ENCODE data around the gene PLXNA4. TPM values are rescaled to one million over a fixed set of nuclear protein-coding genes. Genes with fewer than 3 reads are reported as not detected.

Gene PLXNA4
- total RNA-seq, 2 experiments from 2014 or later: 16.5 to 20.5 TPM

GRCh38 chr7:132476541-132476940, 99.7 kb downstream of the PLXNA4 start:
- DNase-seq (no peak), ATAC-seq (ENCODE audit: low read depth) (no peak)
- Mint-ChIP-seq H3K4me1 (peaks cover 50% of the 10 kb centered on the region), H3K4me3 (no peak overlapping the region), H3K27me3 (peaks cover 4% of the 10 kb centered on the region), H3K36me3 (peaks cover 25% of the 10 kb centered on the region), H3K9me3 (no peaks in the 10 kb centered on the region), H3K27ac (no peak overlapping the region)
- POLR2A ChIA-PET: interaction anchor here (1.0 to 1.4 kb wide), 3 partner anchors 9 to 26 kb away, joined by 3 read pairs; no protein-coding TSS in a partner anchor

- H3K4me1 Mint-ChIP-seq: peaks cover 56% of the 10 kb centered on the region
- peaks cover 4% of the 10 kb centered on the region for H3K27me3 Mint-ChIP-seq
- H3K4me3 Mint-ChIP-seq: no peak overlapping the region
- POLR2A ChIA-PET: interaction anchor here (1.0 to 1.4 kb wide), 3 partner anchors 10 to 25 kb away, joined by 3 read pairs; no protein-coding TSS in a partner anchor
- peaks cover 1% of the 10 kb centered on the region for H3K9me3 Mint-ChIP-seq
- no peak overlapping the region for H3K27ac Mint-ChIP-seq
- no peak for DNase-seq
- peaks cover 33% of the 10 kb centered on the region for H3K36me3 Mint-ChIP-seq
- no peak for ATAC-seq (ENCODE audit: low read depth)
Observed at GRCh38 chr7:132475669-132476116, 100.6 kb downstream of the PLXNA4 start.

GRCh38 chr7:132475037-132475668, 101.1 kb downstream of the PLXNA4 start:
- ATAC-seq (ENCODE audit: low read depth) (no peak), DNase-seq (no peak)
- Mint-ChIP-seq H3K36me3 (peaks cover 39% of the 10 kb centered on the region), H3K9me3 (peaks cover 3% of the 10 kb centered on the region), H3K27ac (peak overlapping the region; percentile 45), H3K4me3 (no peak overlapping the region), H3K27me3 (peaks cover 4% of the 10 kb centered on the region), H3K4me1 (peaks cover 60% of the 10 kb centered on the region)
- POLR2A ChIA-PET: interaction anchor here (1.2 to 1.4 kb wide), 3 partner anchors 11 to 44 kb away, joined by 3 to 6 read pairs (median 3); no protein-coding TSS in a partner anchor

- Mint-ChIP-seq H3K4me3 (no peak overlapping the region), H3K27ac (no peak overlapping the region), H3K27me3 (peaks cover 5% of the 10 kb centered on the region), H3K9me3 (peaks cover 3% of the 10 kb centered on the region), H3K36me3 (peaks cover 48% of the 10 kb centered on the region), H3K4me1 (peaks cover 57% of the 10 kb centered on the region)
- DNase-seq: no peak
- ATAC-seq (ENCODE audit: low read depth): no peak
- POLR2A ChIA-PET: no interaction called here
Observed at GRCh38 chr7:132472463-132473120, 103.7 kb downstream of the PLXNA4 start.

- no peak for ATAC-seq (ENCODE audit: low read depth)
- Mint-ChIP-seq H3K4me3 (no peak overlapping the region), H3K36me3 (peaks cover 53% of the 10 kb centered on the region), H3K4me1 (peaks cover 56% of the 10 kb centered on the region), H3K9me3 (peaks cover 3% of the 10 kb centered on the region), H3K27me3 (peaks cover 5% of the 10 kb centered on the region), H3K27ac (no peak overlapping the region)
- POLR2A ChIA-PET: no interaction called here
- no peak for DNase-seq
Observed at GRCh38 chr7:132471515-132471914, 104.8 kb downstream of the PLXNA4 start.

- DNase-seq (no peak), ATAC-seq (ENCODE audit: low read depth) (no peak)
- Mint-ChIP-seq H3K27ac (no peak overlapping the region), H3K4me3 (no peak overlapping the region), H3K27me3 (peaks cover 2% of the 10 kb centered on the region), H3K4me1 (peaks cover 50% of the 10 kb centered on the region), H3K9me3 (peaks cover 3% of the 10 kb centered on the region), H3K36me3 (peaks cover 45% of the 10 kb centered on the region)
- POLR2A ChIA-PET: no interaction called here
Observed at GRCh38 chr7:132469681-132470080, 106.6 kb downstream of the PLXNA4 start.

GRCh38 chr7:132469264-132469663, 107.0 kb downstream of the PLXNA4 start:
- no peak for ATAC-seq (ENCODE audit: low read depth)
- no peak overlapping the region for H3K4me3 Mint-ChIP-seq
- H3K9me3 Mint-ChIP-seq: peaks cover 3% of the 10 kb centered on the region
- no peak for DNase-seq
- peaks cover 44% of the 10 kb centered on the region for H3K36me3 Mint-ChIP-seq
- POLR2A ChIA-PET: no interaction called here
- peaks cover 2% of the 10 kb centered on the region for H3K27me3 Mint-ChIP-seq
- H3K4me1 Mint-ChIP-seq: peaks cover 46% of the 10 kb centered on the region
- H3K27ac Mint-ChIP-seq: no peak overlapping the region

GRCh38 chr7:132466367-132466766, 109.9 kb downstream of the PLXNA4 start:
- peak overlapping the region; percentile 28 for H3K27ac Mint-ChIP-seq
- H3K27me3 Mint-ChIP-seq: peaks cover 2% of the 10 kb centered on the region
- peaks cover 3% of the 10 kb centered on the region for H3K9me3 Mint-ChIP-seq
- H3K4me3 Mint-ChIP-seq: no peak overlapping the region
- POLR2A ChIA-PET: interaction anchor here (1.0 kb wide), 1 partner anchor 16 kb away, joined by 3 read pairs; no protein-coding TSS in a partner anchor
- ATAC-seq (ENCODE audit: low read depth) (no peak), DNase-seq (no peak)
- peaks cover 42% of the 10 kb centered on the region for H3K36me3 Mint-ChIP-seq
- peaks cover 42% of the 10 kb centered on the region for H3K4me1 Mint-ChIP-seq

- ATAC-seq (ENCODE audit: low read depth): no peak
- DNase-seq: no peak
- Mint-ChIP-seq H3K9me3 (peaks cover 2% of the 10 kb centered on the region), H3K27ac (peak overlapping the region; percentile 26), H3K4me3 (no peak overlapping the region), H3K36me3 (peaks cover 33% of the 10 kb centered on the region), H3K4me1 (peaks cover 44% of the 10 kb centered on the region), H3K27me3 (peaks cover 2% of the 10 kb centered on the region)
- POLR2A ChIA-PET: no interaction called here
Observed at GRCh38 chr7:132465516-132465915, 110.8 kb downstream of the PLXNA4 start.

GRCh38 chr7:132464740-132465139, 111.5 kb downstream of the PLXNA4 start:
- Mint-ChIP-seq H3K27me3 (peaks cover 2% of the 10 kb centered on the region), H3K4me3 (no peak overlapping the region), H3K27ac (no peak overlapping the region), H3K36me3 (peaks cover 27% of the 10 kb centered on the region), H3K9me3 (no peaks in the 10 kb centered on the region), H3K4me1 (peaks cover 45% of the 10 kb centered on the region)
- DNase-seq (no peak), ATAC-seq (ENCODE audit: low read depth) (no peak)
- POLR2A ChIA-PET: interaction anchor here (1.0 to 1.1 kb wide), 2 partner anchors 15 to 19 kb away, joined by 3 read pairs; no protein-coding TSS in a partner anchor

GRCh38 chr7:132463922-132464321, 112.3 kb downstream of the PLXNA4 start:
- no peaks in the 10 kb centered on the region for H3K27me3 Mint-ChIP-seq
- peaks cover 26% of the 10 kb centered on the region for H3K36me3 Mint-ChIP-seq
- H3K4me3 Mint-ChIP-seq: no peak overlapping the region
- H3K9me3 Mint-ChIP-seq: no peaks in the 10 kb centered on the region
- POLR2A ChIA-PET: interaction anchor here (1.0 kb wide), 1 partner anchor 14 kb away, joined by 3 read pairs; no protein-coding TSS in a partner anchor
- no peak for ATAC-seq (ENCODE audit: low read depth)
- DNase-seq: no peak
- H3K27ac Mint-ChIP-seq: peak overlapping the region; percentile 47
- peaks cover 47% of the 10 kb centered on the region for H3K4me1 Mint-ChIP-seq

- Mint-ChIP-seq H3K27ac (peak overlapping the region; percentile 67), H3K4me3 (peak overlapping the region; percentile 39)
Observed at GRCh38 chr7:132462478-132462877, 113.8 kb downstream of the PLXNA4 start.

GRCh38 chr7:132461032-132461592, 115.2 kb downstream of the PLXNA4 start:
- no peak for DNase-seq
- peak; percentile 90 for ATAC-seq (ENCODE audit: low read depth)
- POLR2A ChIA-PET: interaction anchor here (0.6 to 3.2 kb wide), 8 partner anchors 9 to 928 kb away, joined by 3 to 10 read pairs (median 4); no protein-coding TSS in a partner anchor
- Mint-ChIP-seq H3K27me3 (no peaks in the 10 kb centered on the region), H3K36me3 (peaks cover 25% of the 10 kb centered on the region), H3K4me3 (peak overlapping the region; percentile 61), H3K4me1 (peaks cover 60% of the 10 kb centered on the region), H3K9me3 (peaks cover 2% of the 10 kb centered on the region), H3K27ac (peak overlapping the region; percentile 86)

More at GRCh38 chr7:132462478-132462877, 113.8 kb downstream of the PLXNA4 start:
- Mint-ChIP-seq H3K36me3 (peaks cover 27% of the 10 kb centered on the region), H3K9me3 (peaks cover under 1% of the 10 kb centered on the region), H3K27me3 (no peaks in the 10 kb centered on the region), H3K4me1 (peaks cover 56% of the 10 kb centered on the region)
- ATAC-seq (ENCODE audit: low read depth) (no peak), DNase-seq (no peak)
- POLR2A ChIA-PET: interaction anchor here (0.9 to 3.2 kb wide), 3 partner anchors 12 to 26 kb away, joined by 3 to 10 read pairs (median 4); no protein-coding TSS in a partner anchor
